Fibroblast of the aortic adventitia (primary cell): ENCODE data around the gene WDR81. TPM values are rescaled to one million over a fixed set of nuclear protein-coding genes. Genes with fewer than 3 reads are reported as not detected.
"Not testable (repeated sequence)": the region's sequence is repeated elsewhere in the genome, so short reads cannot be mapped to it uniquely, and the experiment has no call there.

Experiments used
- DNase-seq: peaks from one replicate; pipeline ENCODE4 v3.0.0-alpha.2; 2010; ENCODE audit warnings: low read depth
- H3K4me3 ChIP-seq: 2 replicates; pipeline ENCODE4 v1.5.1; 2011; ENCODE audit warnings: low read depth, mild to moderate bottlenecking, control low read depth, low read length, moderate library complexity
- CTCF ChIP-seq: IDR thresholded peaks from 2 replicates; pipeline ENCODE4 v1.5.1; 2011; ENCODE audit warnings: mild to moderate bottlenecking, low read length, control low read depth, inconsistent platforms; ENCODE audit not compliant: insufficient read depth
- total RNA-seq: library from RNA; depleted of rRNA; stranded (reverse); fragments of >200 nt; gene quantifications from 2 replicates; pipeline ENCODE4 v1.2.3, GENCODE V29; 2012; ENCODE audit warnings: low replicate concordance

The WDR81 gene
- total RNA-seq, 1 donor, result 27.7 TPM

- TF ChIP-seq CTCF, result no peak
- DNase-seq, result no peak
- no peak overlapping the region for H3K4me3 ChIP-seq
Observed at GRCh38 chr17:1759529-1759928, 35.0 kb downstream of the WDR81 start.

- TF ChIP-seq CTCF, result no peak
- peak overlapping the region; percentile 85 for H3K4me3 ChIP-seq
- peak; percentile 84 for DNase-seq
Observed at GRCh38 chr17:1762233-1762900, 37.9 kb downstream of the WDR81 start.

- peak; percentile 93 for DNase-seq
- no peak for TF ChIP-seq CTCF
- H3K4me3 ChIP-seq, result peak overlapping the region; percentile 85
Observed at GRCh38 chr17:1762901-1763898, 38.7 kb downstream of the WDR81 start.

GRCh38 chr17:1764284-1764683 lies 39.8 kb downstream of the WDR81 start:
- TF ChIP-seq CTCF, result no peak
- H3K4me3 ChIP-seq, result peak overlapping the region; percentile 85
- peak; percentile 96 for DNase-seq

- DNase-seq, H3K4me3 ChIP-seq: not testable (repeated sequence)
Observed at GRCh38 chr17:1764705-1765104, 40.2 kb downstream of the WDR81 start.

- no peak overlapping the region for H3K4me3 ChIP-seq
- no peak for TF ChIP-seq CTCF
- DNase-seq, result no peak
Observed at GRCh38 chr17:1765576-1765975, 41.1 kb downstream of the WDR81 start.
